GM23338 (cell line): ENCODE results near the gene ERI2. TPM values are rescaled to one million over a fixed set of nuclear protein-coding genes. Genes with fewer than 3 reads are reported as not detected.

ENCODE experiments used
- ATAC-seq: fragments of 200-7000 bp; cut with Tn5 transposase; 3 replicates; pipeline ENCODE4 v1.9.1; 2020
- DNase-seq: peaks from one replicate; pipeline ENCODE4 v3.0.0-alpha.2; 2015; ENCODE audit warnings: low spot score
- H2AFZ ChIP-seq: fragments of 200-600 bp; sonication (generic); 2 replicates; pipeline ENCODE4 v1.8.0; 2016; ENCODE audit warnings: antibody characterized with exemption, mild to moderate bottlenecking, moderate library complexity
- H3F3A ChIP-seq: fragments of 200-600 bp; sonication (generic); replicated peaks from 2 replicates; pipeline ENCODE4 v1.8.0; 2017; ENCODE audit warnings: antibody characterized with exemption, mixed run types, low read depth
- H3K27ac ChIP-seq: fragments of 200-600 bp; sonication (generic); 2 replicates; pipeline ENCODE4 v1.6.1; 2016; ENCODE audit warnings: low read depth
- H3K27me3 ChIP-seq: fragments of 200-600 bp; sonication (generic); 2 replicates; pipeline ENCODE4 v1.8.0; 2016; ENCODE audit warnings: mild to moderate bottlenecking, mixed run types, moderate library complexity; ENCODE audit not compliant: insufficient read depth
- H3K36me3 ChIP-seq: fragments of 200-600 bp; sonication (generic); 2 replicates; pipeline ENCODE4 v1.8.0; 2016; ENCODE audit warnings: mild to moderate bottlenecking; ENCODE audit not compliant: insufficient read depth
- H3K4me1 ChIP-seq: fragments of 200-600 bp; sonication (generic); 2 replicates; pipeline ENCODE4 v1.8.0; 2016; ENCODE audit warnings: mild to moderate bottlenecking, moderate library complexity; ENCODE audit not compliant: insufficient read depth
- H3K4me2 ChIP-seq: fragments of 200-600 bp; sonication (generic); 2 replicates; pipeline ENCODE4 v1.7.1; 2017; ENCODE audit warnings: mixed run types
- H3K4me3 ChIP-seq: fragments of 200-600 bp; sonication (generic); 2 replicates; pipeline ENCODE4 v1.6.1; 2016; ENCODE audit warnings: mixed run types
- H3K79me2 ChIP-seq: fragments of 200-600 bp; sonication (generic); replicated peaks from 2 replicates; pipeline ENCODE4 v1.8.0; 2017; ENCODE audit warnings: mild to moderate bottlenecking; ENCODE audit not compliant: insufficient read depth
- H3K9me2 ChIP-seq: fragments of 200-600 bp; sonication (generic); 2 replicates; pipeline ENCODE4 v1.8.0; 2017; ENCODE audit not compliant: insufficient read depth
- H4K20me1 ChIP-seq: fragments of 200-600 bp; sonication (generic); replicated peaks from 2 replicates; pipeline ENCODE4 v1.8.0; 2017; ENCODE audit warnings: mild to moderate bottlenecking; ENCODE audit not compliant: insufficient read depth
- H3K27ac Mint-ChIP-seq: 2 replicates; pipeline ENCODE4 v1.8.0; 2020; ENCODE audit warnings: inconsistent platforms, mild to moderate bottlenecking, moderate library complexity, mixed read lengths
- H3K27me3 Mint-ChIP-seq: 3 replicates; pipeline ENCODE4 v1.8.0; 2022; ENCODE audit warnings: low read depth, mild to moderate bottlenecking, moderate library complexity, mixed read lengths, inconsistent platforms; ENCODE audit not compliant: insufficient read depth, poor library complexity
- H3K36me3 Mint-ChIP-seq: 3 replicates; pipeline ENCODE4 v1.8.0; 2021; ENCODE audit warnings: low read depth, mild to moderate bottlenecking, inconsistent platforms, moderate library complexity, mixed read lengths
- H3K4me1 Mint-ChIP-seq: 3 replicates; pipeline ENCODE4 v1.8.0; 2020; ENCODE audit warnings: mild to moderate bottlenecking, inconsistent platforms, mixed read lengths
- H3K4me3 Mint-ChIP-seq: 3 replicates; pipeline ENCODE4 v1.8.0; 2021; ENCODE audit warnings: moderate library complexity, mild to moderate bottlenecking, inconsistent platforms, mixed read lengths
- H3K9me3 Mint-ChIP-seq: 3 replicates; pipeline ENCODE4 v1.8.0; 2020; ENCODE audit warnings: moderate library complexity, mild to moderate bottlenecking, inconsistent platforms, mixed read lengths
- CREB1 ChIP-seq: fragments of 250-450 bp; sonication (Bioruptor Pico); IDR thresholded peaks from 2 replicates; pipeline ENCODE4 v1.5.0; 2020; ENCODE audit warnings: low read depth, mild to moderate bottlenecking, moderate library complexity
- ETS1 ChIP-seq: IDR thresholded peaks from 2 replicates; pipeline ENCODE4 v1.6.1; 2016; ENCODE audit warnings: antibody characterized with exemption
- EZH2 ChIP-seq: fragments of 200-600 bp; sonication (generic); IDR thresholded peaks from one replicate; pipeline ENCODE4 v1.8.0; 2017; ENCODE audit warnings: antibody characterized with exemption, mild to moderate bottlenecking, low read depth; ENCODE audit not compliant: unreplicated experiment
- JUNB ChIP-seq: IDR thresholded peaks from one replicate; pipeline ENCODE4 v1.6.1; 2016; ENCODE audit warnings: antibody characterized with exemption; ENCODE audit not compliant: unreplicated experiment
- NANOG ChIP-seq: IDR thresholded peaks from 2 replicates; pipeline ENCODE4 v1.6.1; 2016; ENCODE audit warnings: antibody characterized with exemption, borderline replicate concordance
- REST ChIP-seq: IDR thresholded peaks from one replicate; pipeline ENCODE4 v1.6.1; 2018; ENCODE audit warnings: antibody characterized with exemption; ENCODE audit not compliant: unreplicated experiment
- ZNF114 ChIP-seq: fragments of 250-450 bp; sonication (Bioruptor Pico); IDR thresholded peaks from 2 replicates; pipeline ENCODE4 v1.5.0; 2020; ENCODE audit warnings: mild to moderate bottlenecking, moderate library complexity
- ZNF331 ChIP-seq: fragments of 250-450 bp; sonication (Bioruptor Pico); IDR thresholded peaks from 2 replicates; pipeline ENCODE4 v1.5.0; 2020; ENCODE audit warnings: low read depth, mild to moderate bottlenecking, moderate library complexity
- polyA plus RNA-seq: library from polyadenylated mRNA; unstranded; fragments of >200 nt; fragmentation: Nextera tagmentation; extraction: Ambion mirVana; gene quantifications from 2 replicates; pipeline ENCODE4 v1.2.1, GENCODE V29; 2016
- total RNA-seq: library from RNA; depleted of rRNA; stranded (reverse); fragments of >200 nt; shearing (Covaris generic); gene quantifications from 2 replicates; pipeline ENCODE4 v1.2.3, GENCODE V29; 2014
- TF ChIP-seq, protein P1 (sequence below): fragments of 250-450 bp; sonication (Bioruptor Pico); IDR thresholded peaks from 2 replicates; pipeline ENCODE4 v1.5.0; 2020; ENCODE audit warnings: mild to moderate bottlenecking, moderate library complexity
- TF ChIP-seq, protein P2 (sequence below), 2 experiments: fragments of 200-600 bp in 1 of 2; sonication (generic) in 1 of 2; conservative IDR thresholded peaks; 2 replicates each; pipeline versions ENCODE4 v1.5.1 to v1.6.1; 2016 to 2017; ENCODE audit warnings: antibody characterized with exemption in 2 of 2, low read depth in 2 of 2, mild to moderate bottlenecking in 2 of 2, moderate library complexity in 1 of 2

The ERI2 gene
- total and polyA plus RNA-seq, 2 experiments from 2014 or later: 7.2 to 19.5 TPM

DNA sequence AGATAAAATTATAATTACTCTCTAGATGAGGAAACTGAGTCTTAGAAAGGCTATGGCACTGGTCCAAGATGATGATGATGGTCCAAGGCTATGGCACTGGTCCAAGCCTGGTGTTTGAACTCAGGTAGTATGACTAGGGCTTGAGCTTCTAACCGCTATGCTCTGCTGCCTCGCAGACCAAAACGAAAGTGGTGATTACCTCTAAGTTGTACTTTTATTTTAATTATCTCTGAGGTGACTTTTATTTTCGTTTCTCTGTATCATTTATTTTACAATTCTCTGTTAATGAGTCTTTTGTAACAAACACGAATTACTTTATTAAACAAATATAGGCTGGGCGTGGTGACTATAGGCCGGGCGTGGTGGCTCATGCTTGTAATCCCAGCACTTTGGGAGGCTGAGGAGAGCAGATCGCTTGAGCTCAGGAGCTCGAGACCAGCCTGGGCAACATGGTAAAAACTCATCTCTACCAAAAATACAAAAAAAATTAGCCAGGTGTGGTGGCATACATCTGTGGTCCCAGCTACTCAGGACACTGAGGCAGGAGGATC is 5.7 kb upstream of the ERI2 start (continued):
- no peak for TF ChIP-seq CREB1 (CRISPR knock-in tag)

- Histone ChIP-seq H3K36me3 (no peaks in the 10 kb centered on the region), H3K27ac (no peak overlapping the region), H2AFZ (no peak overlapping the region), H3K27me3 (no peaks in the 10 kb centered on the region), H3K79me2 (no peaks in the 10 kb centered on the region), H3K4me1 (peaks cover 5% of the 10 kb centered on the region; the same call in 1 of the 2 replicates), H3K9me2 (no peaks in the 10 kb centered on the region), H3K4me3 (peak overlapping the region; percentile 84; the same call in 1 of the 2 replicates), H3F3A (peaks cover 11% of the 10 kb centered on the region; the same call in 1 of the 2 replicates), H3K4me2 (peak overlapping the region; percentile 97), H4K20me1 (peaks cover 2% of the 10 kb centered on the region; the same call in 1 of the 2 replicates)
- ATAC-seq: no peak
- peak overlapping the region; percentile 98 for H3K4me3 Mint-ChIP-seq
- DNase-seq: no peak
- H3K9me3 Mint-ChIP-seq: no peaks in the 10 kb centered on the region
- peaks cover 5% of the 10 kb centered on the region for H3K27me3 Mint-ChIP-seq
- no peak overlapping the region for H3K27ac Mint-ChIP-seq
- no peaks in the 10 kb centered on the region for H3K36me3 Mint-ChIP-seq
- TF ChIP-seq, protein P1, sequence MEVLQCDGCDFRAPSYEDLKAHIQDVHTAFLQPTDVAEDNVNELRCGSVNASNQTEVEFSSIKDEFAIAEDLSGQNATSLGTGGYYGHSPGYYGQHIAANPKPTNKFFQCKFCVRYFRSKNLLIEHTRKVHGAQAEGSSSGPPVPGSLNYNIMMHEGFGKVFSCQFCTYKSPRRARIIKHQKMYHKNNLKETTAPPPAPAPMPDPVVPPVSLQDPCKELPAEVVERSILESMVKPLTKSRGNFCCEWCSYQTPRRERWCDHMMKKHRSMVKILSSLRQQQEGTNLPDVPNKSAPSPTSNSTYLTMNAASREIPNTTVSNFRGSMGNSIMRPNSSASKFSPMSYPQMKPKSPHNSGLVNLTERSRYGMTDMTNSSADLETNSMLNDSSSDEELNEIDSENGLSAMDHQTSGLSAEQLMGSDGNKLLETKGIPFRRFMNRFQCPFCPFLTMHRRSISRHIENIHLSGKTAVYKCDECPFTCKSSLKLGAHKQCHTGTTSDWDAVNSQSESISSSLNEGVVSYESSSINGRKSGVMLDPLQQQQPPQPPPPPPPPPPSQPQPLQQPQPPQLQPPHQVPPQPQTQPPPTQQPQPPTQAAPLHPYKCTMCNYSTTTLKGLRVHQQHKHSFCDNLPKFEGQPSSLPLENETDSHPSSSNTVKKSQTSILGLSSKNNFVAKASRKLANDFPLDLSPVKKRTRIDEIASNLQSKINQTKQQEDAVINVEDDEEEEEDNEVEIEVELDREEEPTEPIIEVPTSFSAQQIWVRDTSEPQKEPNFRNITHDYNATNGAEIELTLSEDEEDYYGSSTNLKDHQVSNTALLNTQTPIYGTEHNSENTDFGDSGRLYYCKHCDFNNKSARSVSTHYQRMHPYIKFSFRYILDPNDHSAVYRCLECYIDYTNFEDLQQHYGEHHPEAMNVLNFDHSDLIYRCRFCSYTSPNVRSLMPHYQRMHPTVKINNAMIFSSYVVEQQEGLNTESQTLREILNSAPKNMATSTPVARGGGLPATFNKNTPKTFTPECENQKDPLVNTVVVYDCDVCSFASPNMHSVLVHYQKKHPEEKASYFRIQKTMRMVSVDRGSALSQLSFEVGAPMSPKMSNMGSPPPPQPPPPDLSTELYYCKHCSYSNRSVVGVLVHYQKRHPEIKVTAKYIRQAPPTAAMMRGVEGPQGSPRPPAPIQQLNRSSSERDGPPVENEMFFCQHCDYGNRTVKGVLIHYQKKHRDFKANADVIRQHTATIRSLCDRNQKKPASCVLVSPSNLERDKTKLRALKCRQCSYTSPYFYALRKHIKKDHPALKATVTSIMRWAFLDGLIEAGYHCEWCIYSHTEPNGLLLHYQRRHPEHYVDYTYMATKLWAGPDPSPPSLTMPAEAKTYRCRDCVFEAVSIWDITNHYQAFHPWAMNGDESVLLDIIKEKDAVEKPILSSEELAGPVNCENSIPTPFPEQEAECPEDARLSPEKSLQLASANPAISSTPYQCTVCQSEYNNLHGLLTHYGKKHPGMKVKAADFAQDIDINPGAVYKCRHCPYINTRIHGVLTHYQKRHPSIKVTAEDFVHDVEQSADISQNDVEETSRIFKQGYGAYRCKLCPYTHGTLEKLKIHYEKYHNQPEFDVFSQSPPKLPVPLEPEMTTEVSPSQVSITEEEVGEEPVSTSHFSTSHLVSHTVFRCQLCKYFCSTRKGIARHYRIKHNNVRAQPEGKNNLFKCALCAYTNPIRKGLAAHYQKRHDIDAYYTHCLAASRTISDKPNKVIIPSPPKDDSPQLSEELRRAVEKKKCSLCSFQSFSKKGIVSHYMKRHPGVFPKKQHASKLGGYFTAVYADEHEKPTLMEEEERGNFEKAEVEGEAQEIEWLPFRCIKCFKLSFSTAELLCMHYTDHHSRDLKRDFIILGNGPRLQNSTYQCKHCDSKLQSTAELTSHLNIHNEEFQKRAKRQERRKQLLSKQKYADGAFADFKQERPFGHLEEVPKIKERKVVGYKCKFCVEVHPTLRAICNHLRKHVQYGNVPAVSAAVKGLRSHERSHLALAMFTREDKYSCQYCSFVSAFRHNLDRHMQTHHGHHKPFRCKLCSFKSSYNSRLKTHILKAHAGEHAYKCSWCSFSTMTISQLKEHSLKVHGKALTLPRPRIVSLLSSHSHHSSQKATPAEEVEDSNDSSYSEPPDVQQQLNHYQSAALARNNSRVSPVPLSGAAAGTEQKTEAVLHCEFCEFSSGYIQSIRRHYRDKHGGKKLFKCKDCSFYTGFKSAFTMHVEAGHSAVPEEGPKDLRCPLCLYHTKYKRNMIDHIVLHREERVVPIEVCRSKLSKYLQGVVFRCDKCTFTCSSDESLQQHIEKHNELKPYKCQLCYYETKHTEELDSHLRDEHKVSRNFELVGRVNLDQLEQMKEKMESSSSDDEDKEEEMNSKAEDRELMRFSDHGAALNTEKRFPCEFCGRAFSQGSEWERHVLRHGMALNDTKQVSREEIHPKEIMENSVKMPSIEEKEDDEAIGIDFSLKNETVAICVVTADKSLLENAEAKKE (CRISPR knock-in tag): no peak
- TF ChIP-seq CREB1 (CRISPR knock-in tag) (no peak), JUNB (no peak), NANOG (no peak), EZH2 (no peak), ETS1 (no peak), REST (no peak), ZNF331 (CRISPR knock-in tag) (no peak), ZNF114 (no peak)
- TF ChIP-seq, protein P2, sequence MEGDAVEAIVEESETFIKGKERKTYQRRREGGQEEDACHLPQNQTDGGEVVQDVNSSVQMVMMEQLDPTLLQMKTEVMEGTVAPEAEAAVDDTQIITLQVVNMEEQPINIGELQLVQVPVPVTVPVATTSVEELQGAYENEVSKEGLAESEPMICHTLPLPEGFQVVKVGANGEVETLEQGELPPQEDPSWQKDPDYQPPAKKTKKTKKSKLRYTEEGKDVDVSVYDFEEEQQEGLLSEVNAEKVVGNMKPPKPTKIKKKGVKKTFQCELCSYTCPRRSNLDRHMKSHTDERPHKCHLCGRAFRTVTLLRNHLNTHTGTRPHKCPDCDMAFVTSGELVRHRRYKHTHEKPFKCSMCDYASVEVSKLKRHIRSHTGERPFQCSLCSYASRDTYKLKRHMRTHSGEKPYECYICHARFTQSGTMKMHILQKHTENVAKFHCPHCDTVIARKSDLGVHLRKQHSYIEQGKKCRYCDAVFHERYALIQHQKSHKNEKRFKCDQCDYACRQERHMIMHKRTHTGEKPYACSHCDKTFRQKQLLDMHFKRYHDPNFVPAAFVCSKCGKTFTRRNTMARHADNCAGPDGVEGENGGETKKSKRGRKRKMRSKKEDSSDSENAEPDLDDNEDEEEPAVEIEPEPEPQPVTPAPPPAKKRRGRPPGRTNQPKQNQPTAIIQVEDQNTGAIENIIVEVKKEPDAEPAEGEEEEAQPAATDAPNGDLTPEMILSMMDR (conservative IDR thresholded peaks at IDR 0.05; ENCODE audit: low read depth in 2 of 2): no peak
- peaks cover 14% of the 10 kb centered on the region; the same call in 2 of the 3 replicates for H3K4me1 Mint-ChIP-seq
Measured at GRCh38 chr16:20807862-20808261, 1.6 kb upstream of the ERI2 start.
